ENCODE results near the gene CLSTN1.

The CLSTN1 gene

GRCh38 chr1:9732123-9732971 is 91.4 kb downstream of the CLSTN1 start:
- DNase-seq (ENCODE audit: low read depth, low spot score), result no peak
- in situ Hi-C loops (cut with HindIII; ENCODE audit: low sequenced_read_pairs), result no loop called here
- TF ChIP-seq CTCF (IDR thresholded peaks at IDR 0.05; ENCODE audit: low read depth, low read length), result no peak
- H3K4me3 ChIP-seq (ENCODE audit: low read depth, low read length), result no peak overlapping the region

DNA sequence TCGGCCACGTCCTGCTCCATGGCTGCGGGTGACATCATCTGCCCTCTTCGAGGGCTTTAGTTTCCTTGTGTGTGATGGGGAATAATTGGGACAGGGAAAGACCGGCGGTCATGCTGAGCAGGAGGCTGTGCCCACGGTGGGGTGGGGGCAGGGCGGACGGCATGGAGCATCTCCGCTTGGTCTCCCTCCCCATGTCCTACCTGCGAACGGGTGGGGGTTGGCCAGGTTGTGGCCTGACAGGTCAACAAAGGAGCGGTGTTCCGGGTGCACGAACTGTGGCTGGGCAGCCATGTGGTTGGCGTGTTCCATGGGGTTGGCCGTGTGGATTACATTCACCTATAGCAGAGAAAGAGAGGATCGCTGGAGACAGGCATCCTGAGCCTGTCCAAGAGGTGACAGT is 92.2 kb downstream of the CLSTN1 start:
- in situ Hi-C loops (cut with HindIII; ENCODE audit: low sequenced_read_pairs), result no loop called here
- no peak for TF ChIP-seq CTCF (IDR thresholded peaks at IDR 0.05; ENCODE audit: low read depth, low read length)
- DNase-seq (ENCODE audit: low read depth, low spot score), result no peak
- no peak overlapping the region for H3K4me3 ChIP-seq (ENCODE audit: low read depth, low read length)

- DNase-seq (ENCODE audit: low read depth, low spot score), result no peak
- TF ChIP-seq CTCF (IDR thresholded peaks at IDR 0.05; ENCODE audit: low read depth, low read length), result no peak
- in situ Hi-C loops (cut with HindIII; ENCODE audit: low sequenced_read_pairs), result no loop called here
- no peak overlapping the region for H3K4me3 ChIP-seq (ENCODE audit: low read depth, low read length)
Measured at GRCh38 chr1:9731051-9731537, 92.7 kb downstream of the CLSTN1 start.

DNA sequence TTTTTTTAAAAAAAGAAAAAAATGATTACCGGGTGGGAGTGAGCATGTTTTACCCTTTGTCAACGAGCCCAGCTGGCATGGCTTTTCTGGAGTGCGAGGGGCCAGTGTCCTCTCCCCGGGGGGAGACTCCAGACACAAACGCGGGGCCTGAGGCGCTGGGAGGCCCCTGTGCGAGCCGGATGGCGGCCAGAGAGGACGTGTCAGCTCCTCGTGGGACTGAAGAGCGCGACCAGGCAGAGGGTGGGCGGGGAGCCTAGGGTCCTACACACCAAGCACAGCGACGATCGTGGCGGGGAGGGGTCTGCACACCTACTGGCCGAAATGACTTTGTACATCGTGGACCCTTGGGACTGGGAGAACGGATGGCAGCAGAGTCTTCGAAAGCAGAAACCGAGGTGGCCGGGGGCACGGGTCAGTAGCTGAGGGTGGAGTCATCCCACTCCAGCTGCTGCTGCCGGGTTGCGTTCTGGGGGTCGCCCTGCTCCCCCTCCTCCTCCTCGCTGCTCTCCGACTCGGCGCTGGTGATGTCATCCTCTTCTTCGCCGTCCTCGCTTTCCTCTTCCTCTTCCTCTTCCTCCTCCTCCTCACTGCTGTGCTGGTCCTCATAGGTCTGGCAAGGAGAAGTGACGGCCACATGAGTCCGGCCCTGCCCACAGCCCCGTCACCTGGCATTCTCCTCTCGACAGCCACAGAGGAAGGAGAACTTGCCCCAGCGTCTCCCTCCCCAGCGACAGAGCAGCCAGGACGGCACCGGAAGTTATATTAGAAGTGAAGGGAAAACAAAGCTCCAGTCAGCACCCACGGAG is 93.5 kb downstream of the CLSTN1 start:
- no peak overlapping the region for H3K4me3 ChIP-seq (ENCODE audit: low read depth, low read length)
- in situ Hi-C loops (cut with HindIII; ENCODE audit: low sequenced_read_pairs), result no loop called here
- TF ChIP-seq CTCF (IDR thresholded peaks at IDR 0.05; ENCODE audit: low read depth, low read length), result no peak
- no peak for DNase-seq (ENCODE audit: low read depth, low spot score)

DNA sequence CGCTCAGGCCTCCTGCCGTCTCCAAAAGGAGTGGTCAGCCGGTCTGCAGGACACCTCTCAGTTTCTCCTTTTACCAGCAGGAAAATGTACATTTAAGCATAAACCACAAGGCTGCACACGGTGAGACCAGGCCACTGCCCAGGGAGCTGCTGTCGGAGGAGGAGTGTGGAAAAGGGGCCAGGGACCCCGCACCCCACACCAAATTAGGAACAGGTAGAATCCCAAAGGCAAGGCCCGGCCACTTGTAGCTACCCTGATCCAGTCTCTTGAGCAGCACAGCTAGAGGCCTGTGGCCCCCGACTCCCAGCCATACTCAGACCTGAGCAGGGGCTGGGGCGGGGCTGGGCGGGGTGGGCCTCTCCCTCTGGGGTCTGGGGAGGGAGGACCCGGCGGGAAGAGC is 94.2 kb downstream of the CLSTN1 start:
- in situ Hi-C loops (cut with HindIII; ENCODE audit: low sequenced_read_pairs), result no loop called here
- TF ChIP-seq CTCF (IDR thresholded peaks at IDR 0.05; ENCODE audit: low read depth, low read length), result no peak
- no peak overlapping the region for H3K4me3 ChIP-seq (ENCODE audit: low read depth, low read length)
- no peak for DNase-seq (ENCODE audit: low read depth, low spot score)

DNA sequence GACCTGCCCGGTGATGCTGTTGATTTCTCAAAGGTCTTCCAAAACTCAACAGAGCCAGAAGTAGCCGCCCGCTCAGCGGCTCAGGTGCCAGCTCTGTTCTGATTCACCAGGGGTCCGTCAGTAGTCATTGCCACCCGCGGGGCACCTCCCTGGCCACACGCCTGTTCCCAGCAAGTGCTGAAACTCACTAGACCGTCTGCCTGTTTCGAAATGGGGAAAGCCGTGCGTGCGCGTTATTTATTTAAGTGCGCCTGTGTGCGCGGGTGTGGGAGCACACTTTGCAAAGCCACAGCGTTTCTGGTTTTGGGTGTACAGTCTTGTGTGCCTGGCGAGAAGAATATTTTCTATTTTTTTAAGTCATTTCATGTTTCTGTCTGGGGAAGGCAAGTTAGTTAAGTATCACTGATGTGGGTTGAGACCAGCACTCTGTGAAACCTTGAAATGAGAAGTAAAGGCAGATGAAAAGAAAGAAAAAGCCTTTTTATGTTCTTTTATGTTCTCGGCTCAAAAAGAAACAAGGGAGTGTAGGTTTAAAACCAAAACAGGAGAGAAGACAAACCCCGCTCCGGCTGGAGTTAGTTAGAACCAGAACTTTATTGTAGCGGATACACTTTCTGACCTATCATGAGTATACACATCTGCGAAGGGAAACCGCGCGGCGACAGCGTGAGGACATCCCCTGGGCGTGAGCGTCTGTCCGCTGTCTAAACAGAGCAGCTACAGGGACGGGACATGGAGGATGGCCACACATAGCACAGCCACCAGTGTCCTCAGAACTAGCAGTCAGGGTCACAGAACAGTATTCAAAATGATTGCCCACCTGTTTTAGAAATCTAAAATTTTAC is 95.1 kb downstream of the CLSTN1 start:
- in situ Hi-C loops (cut with HindIII; ENCODE audit: low sequenced_read_pairs), result no loop called here
- no peak for TF ChIP-seq CTCF (IDR thresholded peaks at IDR 0.05; ENCODE audit: low read depth, low read length)
- H3K4me3 ChIP-seq (ENCODE audit: low read depth, low read length), result no peak overlapping the region
- no peak for DNase-seq (ENCODE audit: low read depth, low spot score)
